ENCODE results near the gene ZCCHC7.

The ZCCHC7 gene

GRCh38 chr9:37324691-37325490 lies 204.5 kb downstream of the ZCCHC7 start:
- no peaks in the 10 kb centered on the region for H3K4me1 ChIP-seq (ENCODE audit: control insufficient read depth in 1 of 2, insufficient read depth in 1 of 2, low read depth in 1 of 2, low read length in 1 of 2)
- no peaks in the 10 kb centered on the region for H3K9me3 ChIP-seq
- no peaks in the 10 kb centered on the region for H3K36me3 ChIP-seq
- TF ChIP-seq CTCF (IDR thresholded peaks at IDR 0.05): no peak
- H3K27ac ChIP-seq: no peak overlapping the region
- no peak overlapping the region for H3K4me3 ChIP-seq (ENCODE audit: low read depth in 1 of 2, low read length in 1 of 2)
- H3K27me3 ChIP-seq: no peaks in the 10 kb centered on the region

- H3K27me3 ChIP-seq: no peaks in the 10 kb centered on the region
- no peaks in the 10 kb centered on the region for H3K36me3 ChIP-seq
- no peaks in the 10 kb centered on the region for H3K4me1 ChIP-seq (ENCODE audit: control insufficient read depth in 1 of 2, insufficient read depth in 1 of 2, low read depth in 1 of 2, low read length in 1 of 2)
- H3K27ac ChIP-seq: no peak overlapping the region
- H3K9me3 ChIP-seq: no peaks in the 10 kb centered on the region
- no peak for TF ChIP-seq CTCF (IDR thresholded peaks at IDR 0.05)
- no peak overlapping the region for H3K4me3 ChIP-seq (ENCODE audit: low read depth in 1 of 2, low read length in 1 of 2)
Observed at GRCh38 chr9:37325778-37326177, 205.4 kb downstream of the ZCCHC7 start.

GRCh38 chr9:37327553-37327952 lies 207.2 kb downstream of the ZCCHC7 start:
- Histone ChIP-seq H3K36me3 (no peaks in the 10 kb centered on the region), H3K27me3 (no peaks in the 10 kb centered on the region), H3K9me3 (no peaks in the 10 kb centered on the region), H3K4me1 (ENCODE audit: control insufficient read depth in 1 of 2, insufficient read depth in 1 of 2, low read depth in 1 of 2, low read length in 1 of 2) (no peaks in the 10 kb centered on the region), H3K4me3 (ENCODE audit: low read depth in 1 of 2, low read length in 1 of 2) (no peak overlapping the region), H3K27ac (no peak overlapping the region)
- no peak for TF ChIP-seq CTCF (IDR thresholded peaks at IDR 0.05)

- H3K9me3 ChIP-seq: no peaks in the 10 kb centered on the region
- H3K4me1 ChIP-seq (ENCODE audit: control insufficient read depth in 1 of 2, insufficient read depth in 1 of 2, low read depth in 1 of 2, low read length in 1 of 2): no peaks in the 10 kb centered on the region
- H3K36me3 ChIP-seq: no peaks in the 10 kb centered on the region
- no peak overlapping the region for H3K27ac ChIP-seq
- TF ChIP-seq CTCF (IDR thresholded peaks at IDR 0.05): no peak
- H3K27me3 ChIP-seq: no peaks in the 10 kb centered on the region
- no peak overlapping the region for H3K4me3 ChIP-seq (ENCODE audit: low read depth in 1 of 2, low read length in 1 of 2)
Observed at GRCh38 chr9:37328556-37329227, 208.3 kb downstream of the ZCCHC7 start.

GRCh38 chr9:37329576-37329975 lies 209.2 kb downstream of the ZCCHC7 start:
- no peak overlapping the region for H3K27ac ChIP-seq
- H3K27me3 ChIP-seq: no peaks in the 10 kb centered on the region
- no peaks in the 10 kb centered on the region for H3K36me3 ChIP-seq
- H3K4me1 ChIP-seq (ENCODE audit: control insufficient read depth in 1 of 2, insufficient read depth in 1 of 2, low read depth in 1 of 2, low read length in 1 of 2): no peaks in the 10 kb centered on the region
- TF ChIP-seq CTCF (IDR thresholded peaks at IDR 0.05): no peak
- no peaks in the 10 kb centered on the region for H3K9me3 ChIP-seq
- no peak overlapping the region for H3K4me3 ChIP-seq (ENCODE audit: low read depth in 1 of 2, low read length in 1 of 2)

Measured in neutrophil (primary cell).